Measurements from ENCODE around the gene CDKN1A.

Gene CDKN1A

GRCh38 chr6:36731622-36732310 lies 53.3 kb downstream of the CDKN1A start:
- Histone ChIP-seq H3K27ac (no peak overlapping the region), H4K20me1 (no peaks in the 10 kb centered on the region), H3K4me1 (peaks cover 58% of the 10 kb centered on the region), H3K4me2 (no peak overlapping the region), H3K9me3 (no peaks in the 10 kb centered on the region), H3K4me3 (no peak overlapping the region), H3K36me3 (no peaks in the 10 kb centered on the region), H3K27me3 (no peaks in the 10 kb centered on the region), H3K9ac (no peak overlapping the region)
- no peak for TF ChIP-seq Cebpa-rat (IDR thresholded peaks at IDR 0.05)

DNA sequence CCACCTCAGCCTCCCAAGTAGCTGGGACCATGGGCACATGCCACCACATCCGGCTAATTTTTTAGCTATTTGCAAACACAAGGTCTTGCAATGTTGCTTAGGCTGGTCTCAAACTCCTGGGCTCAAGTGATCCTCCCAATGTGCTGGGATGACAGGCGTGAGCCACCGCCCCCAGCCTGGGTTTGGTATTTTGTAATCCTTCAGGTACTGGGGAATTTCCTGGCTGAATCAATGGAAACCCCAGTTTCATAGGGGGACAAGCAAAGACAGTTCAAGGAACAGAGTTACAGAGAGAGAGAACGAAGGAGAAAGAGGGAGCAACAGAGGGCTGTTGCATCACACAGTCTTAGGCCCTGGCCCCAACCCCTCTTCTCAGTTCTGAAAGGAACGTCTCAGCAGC lies 54.8 kb downstream of the CDKN1A start:
- H4K20me1 ChIP-seq: no peaks in the 10 kb centered on the region
- H3K9ac ChIP-seq: no peak overlapping the region
- no peaks in the 10 kb centered on the region for H3K9me3 ChIP-seq
- no peak overlapping the region for H3K4me3 ChIP-seq
- no peaks in the 10 kb centered on the region for H3K36me3 ChIP-seq
- no peaks in the 10 kb centered on the region for H3K27me3 ChIP-seq
- TF ChIP-seq Cebpa-rat (IDR thresholded peaks at IDR 0.05): no peak
- H3K4me1 ChIP-seq: peaks cover 58% of the 10 kb centered on the region
- no peak overlapping the region for H3K27ac ChIP-seq
- H3K4me2 ChIP-seq: no peak overlapping the region

GRCh38 chr6:36734486-36735060 lies 56.1 kb downstream of the CDKN1A start:
- Histone ChIP-seq H3K4me2 (peak overlapping the region; percentile 59), H3K4me1 (peaks cover 52% of the 10 kb centered on the region)

GRCh38 chr6:36735110-36736071 lies 56.9 kb downstream of the CDKN1A start:
- Histone ChIP-seq H3K4me2 (peak overlapping the region; percentile 59), H3K27me3 (no peaks in the 10 kb centered on the region), H3K4me3 (no peak overlapping the region), H3K4me1 (peaks cover 54% of the 10 kb centered on the region), H3K36me3 (no peaks in the 10 kb centered on the region), H3K27ac (peak overlapping the region; percentile 26; the same call in 1 of the 2 replicates), H3K9ac (no peak overlapping the region), H3K9me3 (no peaks in the 10 kb centered on the region), H4K20me1 (no peaks in the 10 kb centered on the region)
- TF ChIP-seq Cebpa-rat (IDR thresholded peaks at IDR 0.05): no peak

More at GRCh38 chr6:36734486-36735060, 56.1 kb downstream of the CDKN1A start:
- H3K27me3 ChIP-seq: no peaks in the 10 kb centered on the region
- H3K4me3 ChIP-seq: no peak overlapping the region
- TF ChIP-seq Cebpa-rat (IDR thresholded peaks at IDR 0.05): no peak
- no peaks in the 10 kb centered on the region for H3K36me3 ChIP-seq
- H3K9ac ChIP-seq: no peak overlapping the region
- H3K27ac ChIP-seq: no peak overlapping the region; the same call in 1 of the 2 replicates
- no peaks in the 10 kb centered on the region for H3K9me3 ChIP-seq
- no peaks in the 10 kb centered on the region for H4K20me1 ChIP-seq
